Esophagus muscularis mucosa (tissue), 4 donors: ENCODE results near the gene C1orf116. TPM values are rescaled to one million over a fixed set of nuclear protein-coding genes. Genes with fewer than 3 reads are reported as not detected.

Source experiments
- DNase-seq: peaks from one replicate; pipeline ENCODE4 v3.0.0-alpha.2; 2017; ENCODE audit errors: extremely low spot score
- H3K27ac ChIP-seq, 4 donors: fragments of 200-600 bp; sonication (generic); replicated peaks in 1 of 4; 1 replicate in 3 of 4; 2 replicates in 1 of 4; pipeline ENCODE4 v1.5.1; 2016 to 2019; ENCODE audit warnings: mild to moderate bottlenecking in 1 of 4
- H3K27me3 ChIP-seq, 4 donors: fragments of 200-600 bp; sonication (generic); one replicate each; pipeline versions ENCODE4 v1.5.1 to v1.6.0; 2016 to 2019
- H3K36me3 ChIP-seq, 4 donors: fragments of 200-600 bp; sonication (generic); one replicate each; pipeline ENCODE4 v1.5.1; 2016 to 2019
- H3K4me1 ChIP-seq, 4 donors: fragments of 200-600 bp; sonication (generic); one replicate each; pipeline ENCODE4 v1.5.1; 2016 to 2019
- H3K4me3 ChIP-seq, 4 donors: fragments of 200-600 bp; sonication (generic); 1 replicate in 2 of 4; 2 replicates in 2 of 4; pipeline ENCODE4 v1.5.1; 2016 to 2019; ENCODE audit warnings: mild to moderate bottlenecking in 4 of 4, moderate library complexity in 1 of 4
- H3K9me3 ChIP-seq, 4 donors: fragments of 200-600 bp; sonication (generic); 1 replicate in 3 of 4; 2 replicates in 1 of 4; pipeline ENCODE4 v1.5.1; 2016 to 2019
- EP300 ChIP-seq: sonication (generic); formaldehyde crosslinking; IDR thresholded peaks from one replicate; pipeline ENCODE4 v1.6.1; 2017; ENCODE audit warnings: antibody characterized with exemption
- POLR2A ChIP-seq: fragments of 450-650 bp; IDR thresholded peaks from one replicate; pipeline ENCODE4 v1.6.1; 2017; ENCODE audit warnings: antibody characterized with exemption, moderate library complexity, mild to moderate bottlenecking, low read depth
- POLR2AphosphoS5 ChIP-seq, 2 donors: sonication (generic); formaldehyde crosslinking; IDR thresholded peaks; one replicate each; pipeline ENCODE4 v1.6.1; 2017; ENCODE audit warnings: antibody characterized with exemption in 2 of 2
- WGBS: methylation state at CpG from one replicate; pipeline ENCODE4 v1.1.5; 2018; 5-methylcytosine and 5-hydroxymethylcytosine counted together
- intact Hi-C: fragments of 100-400 bp; cut with DNase I; formaldehyde crosslinking; loops from one replicate; pipeline ENCODE4 v1.15.1; 2023
- total RNA-seq, 4 donors: library from RNA; depleted of rRNA; stranded (reverse); fragments of >200 nt; gene quantifications; one replicate each; pipeline versions ENCODE4 v1.1.0 to v1.2.1, GENCODE V29; 2016
- TF ChIP-seq, protein P1 (sequence below), 3 experiments: fragments of 200-600 bp in 2 of 3; fragments of 450-650 bp in 1 of 3; sonication (generic) in 2 of 3; IDR thresholded peaks; one replicate each; pipeline ENCODE4 v1.5.1; 2017 to 2019; ENCODE audit warnings: antibody characterized with exemption in 3 of 3, mild to moderate bottlenecking in 2 of 3, moderate library complexity in 1 of 3

C1orf116 gene
- total RNA-seq, 4 donors from 2014 or later = under 0.01 to 0.32 (median 0.17) TPM

DNA sequence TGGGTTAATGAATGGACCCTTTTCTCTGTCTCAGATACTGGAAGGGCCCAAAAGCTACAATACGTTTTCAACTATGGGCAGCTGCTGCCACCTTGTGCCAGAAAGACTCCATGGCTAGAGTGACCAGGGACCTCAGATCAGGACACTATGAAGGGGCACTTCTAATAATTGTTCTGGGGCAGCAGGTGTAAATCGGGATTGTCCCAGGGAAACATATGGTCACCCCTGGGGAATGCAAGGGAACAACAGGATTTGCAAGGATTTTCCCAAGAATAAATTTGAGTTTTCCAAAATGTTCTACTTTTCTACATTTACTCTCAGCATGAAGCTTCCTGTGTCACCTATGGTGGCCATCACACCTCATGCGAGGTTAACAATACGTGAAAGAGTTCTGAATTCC lies 50.3 kb downstream of the C1orf116 start:
- no peak for TF ChIP-seq POLR2AphosphoS5 (IDR thresholded peaks at IDR 0.05)
- TF ChIP-seq, protein P1, sequence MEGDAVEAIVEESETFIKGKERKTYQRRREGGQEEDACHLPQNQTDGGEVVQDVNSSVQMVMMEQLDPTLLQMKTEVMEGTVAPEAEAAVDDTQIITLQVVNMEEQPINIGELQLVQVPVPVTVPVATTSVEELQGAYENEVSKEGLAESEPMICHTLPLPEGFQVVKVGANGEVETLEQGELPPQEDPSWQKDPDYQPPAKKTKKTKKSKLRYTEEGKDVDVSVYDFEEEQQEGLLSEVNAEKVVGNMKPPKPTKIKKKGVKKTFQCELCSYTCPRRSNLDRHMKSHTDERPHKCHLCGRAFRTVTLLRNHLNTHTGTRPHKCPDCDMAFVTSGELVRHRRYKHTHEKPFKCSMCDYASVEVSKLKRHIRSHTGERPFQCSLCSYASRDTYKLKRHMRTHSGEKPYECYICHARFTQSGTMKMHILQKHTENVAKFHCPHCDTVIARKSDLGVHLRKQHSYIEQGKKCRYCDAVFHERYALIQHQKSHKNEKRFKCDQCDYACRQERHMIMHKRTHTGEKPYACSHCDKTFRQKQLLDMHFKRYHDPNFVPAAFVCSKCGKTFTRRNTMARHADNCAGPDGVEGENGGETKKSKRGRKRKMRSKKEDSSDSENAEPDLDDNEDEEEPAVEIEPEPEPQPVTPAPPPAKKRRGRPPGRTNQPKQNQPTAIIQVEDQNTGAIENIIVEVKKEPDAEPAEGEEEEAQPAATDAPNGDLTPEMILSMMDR (IDR thresholded peaks at IDR 0.05) = peak; percentile 30 to 50 (median 41)
- Histone ChIP-seq H3K27me3 (peaks cover 0 to 7% (median 0%) of the 10 kb centered on the region in 4 donors), H3K4me3 (no peak overlapping the region), H3K9me3 (no peaks in the 10 kb centered on the region), H3K36me3 (no peaks in the 10 kb centered on the region), H3K27ac (no peak overlapping the region), H3K4me1 (no peaks in the 10 kb centered on the region)
- WGBS = 41% methylated on average over 4 of the region's 4 CpGs
- intact Hi-C loops = loop anchor here (10.0 kb wide), 1 partner anchor 377 kb away; no protein-coding TSS in a partner anchor
- no peak for DNase-seq

- intact Hi-C loops = loop anchor here (10.0 kb wide), 1 partner anchor 375 kb away; no protein-coding TSS in a partner anchor
- DNase-seq = no peak
- TF ChIP-seq EP300 = no peak
- TF ChIP-seq, protein P1 (IDR thresholded peaks at IDR 0.05) = peak in 1 of 3 experiments; percentile 21
- Histone ChIP-seq H3K36me3 (no peaks in the 10 kb centered on the region), H3K4me3 (no peak overlapping the region), H3K4me1 (no peaks in the 10 kb centered on the region), H3K27me3 (peaks cover 0 to 7% (median 0%) of the 10 kb centered on the region in 4 donors), H3K9me3 (no peaks in the 10 kb centered on the region), H3K27ac (no peak overlapping the region)
- 72% methylated on average over 3 of the region's 3 CpGs for whole genome bisulfite sequencing
Observed at GRCh38 chr1:206979379-206980043, 53.0 kb downstream of the C1orf116 start.

DNA sequence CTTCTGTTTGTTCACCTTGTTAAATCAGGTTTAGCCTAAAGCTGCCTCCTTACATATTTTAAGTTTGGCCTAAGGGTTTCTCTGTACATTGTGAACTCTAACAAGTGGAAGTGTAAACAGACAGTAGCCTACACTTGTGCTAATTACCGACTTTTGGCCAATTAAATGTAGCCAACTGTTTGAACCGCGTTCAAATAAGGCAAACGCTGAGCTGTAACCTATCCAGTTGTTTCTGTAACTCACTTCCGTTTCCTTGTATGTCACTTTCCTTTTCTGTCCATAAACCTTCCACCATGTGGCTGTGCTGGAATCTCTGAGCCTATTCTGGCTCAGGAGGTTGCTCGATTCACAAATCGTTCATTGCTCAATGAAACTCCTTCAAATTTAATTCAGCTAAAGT lies 54.3 kb downstream of the C1orf116 start:
- Histone ChIP-seq H3K4me1 (no peaks in the 10 kb centered on the region), H3K36me3 (no peaks in the 10 kb centered on the region), H3K27me3 (peaks cover 0 to 4% (median 0%) of the 10 kb centered on the region in 4 donors), H3K27ac (no peak overlapping the region), H3K4me3 (no peak overlapping the region), H3K9me3 (no peaks in the 10 kb centered on the region)
- TF ChIP-seq, protein P1 (IDR thresholded peaks at IDR 0.05) = no peak
- no peak for TF ChIP-seq EP300
- no peak for TF ChIP-seq POLR2AphosphoS5 (IDR thresholded peaks at IDR 0.05)
- no peak for TF ChIP-seq POLR2A
- WGBS = 82% methylated on average over 7 of the region's 7 CpGs
- DNase-seq = no peak
- intact Hi-C loops = no loop called here

- intact Hi-C loops = no loop called here
- H3K27me3 ChIP-seq = no peaks in the 10 kb centered on the region
- no peak for DNase-seq
- H3K4me3 ChIP-seq = no peak overlapping the region
- H3K27ac ChIP-seq = no peak overlapping the region
- TF ChIP-seq POLR2AphosphoS5 (IDR thresholded peaks at IDR 0.05) (no peak), EP300 (no peak), POLR2A (no peak)
- TF ChIP-seq, protein P1 (IDR thresholded peaks at IDR 0.05) = no peak
- H3K36me3 ChIP-seq = no peaks in the 10 kb centered on the region
- H3K9me3 ChIP-seq = no peaks in the 10 kb centered on the region
- no peaks in the 10 kb centered on the region for H3K4me1 ChIP-seq
- 100% methylated on average over 1 of the region's 1 CpG for WGBS
Observed at GRCh38 chr1:206975306-206975705, 57.2 kb downstream of the C1orf116 start.

DNA sequence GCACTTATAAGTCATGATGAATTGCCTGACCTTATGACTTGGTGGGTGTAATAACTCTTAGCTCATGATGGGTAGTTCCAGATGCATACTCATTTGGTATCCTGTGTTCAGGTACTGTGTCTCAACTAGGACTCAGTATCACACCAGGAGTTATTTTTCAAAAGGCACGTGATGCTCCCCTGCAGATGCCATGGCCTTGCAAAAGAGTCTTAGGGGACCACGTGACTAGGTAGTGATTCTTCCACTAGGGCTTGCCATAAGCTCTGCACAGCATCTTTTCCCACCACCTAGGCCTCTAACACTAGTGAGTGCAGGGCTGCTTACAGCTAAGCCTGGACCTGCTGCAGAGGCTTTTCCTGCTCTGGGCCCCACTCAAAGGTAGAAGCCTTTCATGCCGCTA lies 58.4 kb downstream of the C1orf116 start:
- DNase-seq = no peak
- H3K4me3 ChIP-seq = no peak overlapping the region
- intact Hi-C loops = no loop called here
- H3K9me3 ChIP-seq = no peaks in the 10 kb centered on the region
- TF ChIP-seq POLR2A = no peak
- TF ChIP-seq, protein P1 (IDR thresholded peaks at IDR 0.05) = no peak
- WGBS = 100% methylated on average over 2 of the region's 3 CpGs
- H3K36me3 ChIP-seq = no peaks in the 10 kb centered on the region
- H3K27ac ChIP-seq = no peak overlapping the region
- H3K4me1 ChIP-seq = no peaks in the 10 kb centered on the region
- H3K27me3 ChIP-seq = peaks cover 0 to 10% (median 0%) of the 10 kb centered on the region in 4 donors
